GM12891 (cell line): Measurements from ENCODE around the gene CREB5.

Source experiments
- PAX5 ChIP-seq: IDR thresholded peaks from 2 replicates; pipeline ENCODE4 v1.6.1; 2011; ENCODE audit warnings: low read length, moderate library complexity, mild to moderate bottlenecking; ENCODE audit not compliant: insufficient read depth, severe bottlenecking
- POLR2A ChIP-seq: IDR thresholded peaks from 2 replicates; pipeline ENCODE4 v1.6.1; 2011; ENCODE audit warnings: low read depth, low read length, control low read depth
- POLR2AphosphoS5 ChIP-seq: IDR thresholded peaks from 2 replicates; pipeline ENCODE4 v1.6.1; 2011; ENCODE audit warnings: low read depth, low read length, control low read depth
- POU2F2 ChIP-seq: IDR thresholded peaks from 2 replicates; pipeline ENCODE4 v1.6.1; 2011; ENCODE audit warnings: low read depth, mild to moderate bottlenecking, control low read depth, low read length, moderate library complexity
- SPI1 ChIP-seq: IDR thresholded peaks from 2 replicates; pipeline ENCODE4 v1.6.1; 2011; ENCODE audit warnings: low read depth, low read length, control low read depth
- TAF1 ChIP-seq: IDR thresholded peaks from 2 replicates; pipeline ENCODE4 v1.6.1; 2011; ENCODE audit warnings: low read depth, low read length, control low read depth

- no peak for TF ChIP-seq POLR2AphosphoS5
- no peak for TF ChIP-seq POLR2A
- TF ChIP-seq TAF1, result no peak
- no peak for TF ChIP-seq SPI1
- no peak for TF ChIP-seq PAX5
- no peak for TF ChIP-seq POU2F2
These were observed 269.5 kb downstream of the CREB5 start for GRCh38 chr7:28681693-28682310.
